ENCODE measurements around the gene ZNF423. TPM values are rescaled to one million over a fixed set of nuclear protein-coding genes. Genes with fewer than 3 reads are reported as not detected.

The ZNF423 gene
- polyA plus RNA-seq, 1 experiment = 0.11 TPM

- Histone ChIP-seq H3K27ac (ENCODE audit: low read depth, low read length) (no peak overlapping the region), H3K27me3 (ENCODE audit: control insufficient read depth, insufficient read depth, low read length) (peaks cover 7% of the 10 kb centered on the region), H3K9me3 (ENCODE audit: control insufficient read depth, insufficient read depth, low read length) (no peaks in the 10 kb centered on the region), H3K4me3 (ENCODE audit: low read depth, low read length) (no peak overlapping the region)
- POLR2A ChIA-PET = no interaction called here
- TF ChIP-seq CTCF (IDR thresholded peaks at IDR 0.05; ENCODE audit: low read depth, low read length) = no peak
- CTCF ChIA-PET = no interaction called here
- no peak for DNase-seq (ENCODE audit: low read depth, low spot score)
These were observed 227.8 kb downstream of the ZNF423 start for GRCh38 chr16:49628148-49628547.

- no peak for DNase-seq (ENCODE audit: low read depth, low spot score)
- H3K9me3 ChIP-seq (ENCODE audit: control insufficient read depth, insufficient read depth, low read length) = no peaks in the 10 kb centered on the region
- no peak for TF ChIP-seq CTCF (IDR thresholded peaks at IDR 0.05; ENCODE audit: low read depth, low read length)
- no peak overlapping the region for H3K4me3 ChIP-seq (ENCODE audit: low read depth, low read length)
- POLR2A ChIA-PET = no interaction called here
- H3K27me3 ChIP-seq (ENCODE audit: control insufficient read depth, insufficient read depth, low read length) = peaks cover 11% of the 10 kb centered on the region
- CTCF ChIA-PET = interaction anchor here (0.6 to 0.9 kb wide), 3 partner anchors 33 to 128 kb away, joined by 3 to 4 read pairs (median 3); no protein-coding TSS in a partner anchor
- H3K27ac ChIP-seq (ENCODE audit: low read depth, low read length) = no peak overlapping the region
These were observed 230.4 kb downstream of the ZNF423 start for GRCh38 chr16:49625311-49626065.

- Histone ChIP-seq H3K9me3 (ENCODE audit: control insufficient read depth, insufficient read depth, low read length) (no peaks in the 10 kb centered on the region), H3K27ac (ENCODE audit: low read depth, low read length) (no peak overlapping the region), H3K27me3 (ENCODE audit: control insufficient read depth, insufficient read depth, low read length) (peaks cover 10% of the 10 kb centered on the region), H3K4me3 (ENCODE audit: low read depth, low read length) (no peak overlapping the region)
- ChIA-PET POLR2A (no interaction called here), CTCF (no interaction called here)
- TF ChIP-seq CTCF (IDR thresholded peaks at IDR 0.05; ENCODE audit: low read depth, low read length) = no peak
- no peak for DNase-seq (ENCODE audit: low read depth, low spot score)
These were observed 232.2 kb downstream of the ZNF423 start for GRCh38 chr16:49623501-49624266.

GRCh38 chr16:49622421-49623402, 233.2 kb downstream of the ZNF423 start:
- POLR2A ChIA-PET = no interaction called here
- CTCF ChIA-PET = no interaction called here
- no peak for TF ChIP-seq CTCF (IDR thresholded peaks at IDR 0.05; ENCODE audit: low read depth, low read length)
- DNase-seq (ENCODE audit: low read depth, low spot score) = no peak
- Histone ChIP-seq H3K27ac (ENCODE audit: low read depth, low read length) (no peak overlapping the region), H3K4me3 (ENCODE audit: low read depth, low read length) (no peak overlapping the region), H3K27me3 (ENCODE audit: control insufficient read depth, insufficient read depth, low read length) (peaks cover 10% of the 10 kb centered on the region), H3K9me3 (ENCODE audit: control insufficient read depth, insufficient read depth, low read length) (no peaks in the 10 kb centered on the region)
